ENCODE data around the gene ATXN7L1.
"Not testable (repeated sequence)": the region's sequence is repeated elsewhere in the genome, so short reads cannot be mapped to it uniquely, and the experiment has no call there.

DNA sequence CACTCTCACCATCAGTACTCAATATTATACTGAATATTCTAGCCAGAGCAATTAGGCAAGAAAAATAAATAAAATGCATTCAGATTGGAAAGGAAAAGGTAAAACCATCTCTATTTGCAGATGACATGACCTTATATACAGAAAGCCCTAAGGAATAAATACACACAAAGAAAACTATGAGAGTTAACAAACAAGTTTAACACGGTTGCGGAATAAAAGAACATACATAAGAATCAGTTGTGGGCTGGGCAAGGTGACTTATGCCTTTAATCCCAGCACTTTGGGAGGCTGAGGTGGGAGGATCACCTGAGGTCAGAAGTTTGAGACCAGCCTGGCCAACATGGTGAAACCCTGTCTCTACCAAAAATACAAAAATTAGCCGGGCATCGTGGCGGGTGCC lies 31.7 kb downstream of the ATXN7L1 start:
- not testable (repeated sequence) for TF ChIP-seq YY1 (IDR thresholded peaks at IDR 0.05; ENCODE audit: insufficient read depth, insufficient read length); SUZ12 (IDR thresholded peaks at IDR 0.05; ENCODE audit: extremely low read depth, insufficient read depth, insufficient read length); ZNF274 (IDR thresholded peaks at IDR 0.05; ENCODE audit: low read depth, low read length)
